Measurements from ENCODE around the gene MMP21.
A peak's percentile ranks its signal among the peaks of the same experiment; 100 is the strongest.

Gene MMP21, protein sequence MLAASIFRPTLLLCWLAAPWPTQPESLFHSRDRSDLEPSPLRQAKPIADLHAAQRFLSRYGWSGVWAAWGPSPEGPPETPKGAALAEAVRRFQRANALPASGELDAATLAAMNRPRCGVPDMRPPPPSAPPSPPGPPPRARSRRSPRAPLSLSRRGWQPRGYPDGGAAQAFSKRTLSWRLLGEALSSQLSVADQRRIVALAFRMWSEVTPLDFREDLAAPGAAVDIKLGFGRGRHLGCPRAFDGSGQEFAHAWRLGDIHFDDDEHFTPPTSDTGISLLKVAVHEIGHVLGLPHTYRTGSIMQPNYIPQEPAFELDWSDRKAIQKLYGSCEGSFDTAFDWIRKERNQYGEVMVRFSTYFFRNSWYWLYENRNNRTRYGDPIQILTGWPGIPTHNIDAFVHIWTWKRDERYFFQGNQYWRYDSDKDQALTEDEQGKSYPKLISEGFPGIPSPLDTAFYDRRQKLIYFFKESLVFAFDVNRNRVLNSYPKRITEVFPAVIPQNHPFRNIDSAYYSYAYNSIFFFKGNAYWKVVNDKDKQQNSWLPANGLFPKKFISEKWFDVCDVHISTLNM

DNA sequence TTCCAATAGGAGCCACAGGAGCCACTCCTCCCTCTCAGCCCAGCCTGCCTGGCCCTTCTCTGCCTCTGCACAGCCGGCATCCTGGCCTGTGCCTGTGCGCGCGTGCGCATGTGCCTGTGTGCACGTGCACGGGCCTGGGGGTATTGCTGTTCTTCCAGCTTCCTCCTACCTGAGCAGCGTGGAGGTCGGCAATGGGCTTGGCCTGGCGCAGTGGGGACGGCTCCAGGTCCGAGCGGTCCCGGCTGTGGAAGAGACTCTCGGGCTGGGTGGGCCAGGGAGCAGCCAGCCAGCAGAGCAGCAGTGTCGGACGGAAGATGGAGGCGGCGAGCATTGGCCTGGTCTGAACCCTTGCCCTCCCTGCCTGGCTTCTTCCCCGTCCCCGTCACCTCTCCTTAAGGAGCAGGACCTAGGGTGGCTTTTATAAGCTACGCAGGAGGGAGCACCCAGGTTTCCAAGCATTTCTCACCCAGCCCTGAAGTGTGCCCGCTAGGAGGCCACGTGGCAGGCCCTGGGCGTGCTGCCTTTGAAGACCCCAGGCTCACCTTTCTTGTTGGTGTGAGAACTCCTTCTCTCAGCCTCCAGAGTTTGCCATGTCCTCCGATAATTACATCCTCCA, at the start of gene MMP21:
Gene MMP21, minus strand, starts transcription at position 331 of the 616 bp plus-strand sequence. Its CDS starts 0 bp downstream, at position 331.
- DNase-seq (ENCODE audit: low read depth), result no peak

DNA sequence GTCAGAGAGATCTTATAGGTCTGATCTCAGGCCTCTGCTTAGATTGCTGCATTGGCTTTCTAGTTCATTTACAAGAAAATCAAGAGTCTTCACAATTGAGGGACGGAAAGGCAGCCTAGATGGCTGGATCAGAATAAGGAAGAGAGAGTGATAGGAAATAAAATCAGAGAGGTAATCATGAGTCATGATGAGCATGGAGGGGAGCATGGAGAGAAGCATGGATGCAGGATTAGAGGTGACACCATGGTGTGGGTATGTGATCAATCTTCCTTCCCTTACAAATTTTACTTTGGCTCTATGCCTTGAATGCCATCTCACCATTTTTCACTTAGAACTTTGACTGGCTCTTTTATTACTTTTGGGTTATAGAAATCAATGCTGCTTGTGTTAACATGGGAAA, 49.1 kb upstream of the MMP21 start:
- no peak for DNase-seq (ENCODE audit: low read depth)

DNA sequence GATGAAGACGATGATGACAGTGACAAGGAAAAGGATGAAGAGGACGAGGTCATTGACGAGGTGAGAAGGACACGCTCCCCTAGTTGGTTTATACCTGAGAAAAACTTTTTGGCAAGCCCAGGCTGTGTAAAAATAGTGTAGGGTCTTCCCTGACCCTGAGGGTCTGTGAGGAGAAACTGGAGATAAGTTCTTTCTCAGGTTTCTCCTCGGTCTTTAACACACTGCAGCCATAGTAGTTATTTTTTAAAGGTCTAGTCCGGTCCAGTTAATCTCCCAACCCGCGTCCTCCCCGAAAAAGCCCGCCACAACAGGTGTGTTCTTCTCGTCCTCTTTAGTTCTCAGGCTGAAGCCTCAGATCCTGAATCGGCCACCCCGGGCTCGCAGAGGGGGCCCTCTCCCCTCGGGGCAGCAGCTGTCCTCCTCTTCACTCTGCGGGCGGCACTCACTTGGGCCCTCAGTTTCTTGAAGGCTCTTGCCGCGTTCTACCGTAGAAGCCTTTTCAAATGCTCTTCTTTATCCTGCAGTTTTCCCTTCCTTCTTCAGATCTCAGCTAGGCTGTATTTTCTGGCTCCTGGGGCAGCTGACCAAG, 48.1 kb upstream of the MMP21 start:
- DNase-seq (ENCODE audit: low read depth), result no peak

DNA sequence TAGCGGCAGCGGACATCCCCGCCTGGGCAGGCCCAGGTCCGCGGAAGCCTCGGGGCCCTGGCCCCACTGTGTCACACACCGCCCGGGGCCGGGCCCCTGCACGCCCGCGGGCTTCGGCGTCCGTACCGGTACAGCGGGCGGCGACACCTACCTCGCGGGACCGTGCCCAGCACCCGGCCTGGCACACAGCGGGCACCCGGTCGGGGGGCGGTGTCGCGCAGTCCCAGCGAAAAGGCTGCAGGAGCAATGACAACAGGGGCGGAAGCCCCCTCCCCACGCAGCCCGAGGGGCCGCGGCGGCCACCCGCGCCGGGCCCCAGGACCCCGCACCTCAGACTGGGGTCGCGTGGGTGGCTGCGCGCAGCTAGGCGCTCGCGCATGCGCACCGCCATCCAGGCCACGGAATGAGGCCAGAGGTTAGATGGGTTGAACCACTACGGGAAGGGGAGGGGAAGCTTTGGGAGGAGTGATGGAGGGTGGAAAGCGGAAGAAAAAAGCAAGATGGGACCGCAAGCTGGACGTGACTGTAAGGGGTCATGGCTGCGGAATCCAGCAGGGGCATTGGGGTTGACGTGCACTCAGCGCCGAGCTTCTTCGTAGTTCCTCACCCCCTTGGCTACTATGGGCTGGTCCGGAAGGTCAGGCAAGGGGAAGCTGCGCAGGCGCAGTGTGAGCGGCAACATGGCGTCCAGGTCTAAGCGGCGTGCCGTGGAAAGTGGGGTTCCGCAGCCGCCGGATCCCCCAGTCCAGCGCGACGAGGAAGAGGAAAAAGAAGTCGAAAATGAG, 47.4 kb upstream of the MMP21 start, which contains the start of the genes BCCIP and UROS:
Gene BCCIP, plus strand, starts transcription at position 669 of the 785 bp plus-strand sequence. Its CDS starts 12 bp downstream, at position 681.
Gene UROS, minus strand, starts transcription at position 381 of the 785 bp plus-strand sequence. CDS start 6,759 bp downstream, outside the sequence.
- DNase-seq (ENCODE audit: low read depth), result peak; percentile 73

DNA sequence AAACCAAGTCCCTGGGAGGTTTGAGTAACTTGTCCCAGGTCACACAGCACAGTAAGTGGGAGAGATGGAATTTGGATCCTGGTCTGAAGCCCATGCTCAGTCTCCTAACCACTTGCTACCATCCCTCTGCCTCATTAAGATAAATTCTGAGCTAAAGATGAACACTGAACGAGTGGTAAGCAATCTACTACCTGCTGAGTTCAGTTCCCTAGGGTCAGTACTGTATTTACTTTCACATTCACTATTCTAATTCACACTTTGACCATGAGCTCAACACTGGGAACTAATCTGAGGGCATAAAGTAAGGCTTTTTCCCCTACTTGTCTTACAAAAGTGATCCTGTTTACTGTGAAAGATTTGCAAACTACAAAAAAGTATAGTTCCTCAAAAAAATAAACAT, 45.1 kb upstream of the MMP21 start:
- no peak for DNase-seq (ENCODE audit: low read depth)

DNA sequence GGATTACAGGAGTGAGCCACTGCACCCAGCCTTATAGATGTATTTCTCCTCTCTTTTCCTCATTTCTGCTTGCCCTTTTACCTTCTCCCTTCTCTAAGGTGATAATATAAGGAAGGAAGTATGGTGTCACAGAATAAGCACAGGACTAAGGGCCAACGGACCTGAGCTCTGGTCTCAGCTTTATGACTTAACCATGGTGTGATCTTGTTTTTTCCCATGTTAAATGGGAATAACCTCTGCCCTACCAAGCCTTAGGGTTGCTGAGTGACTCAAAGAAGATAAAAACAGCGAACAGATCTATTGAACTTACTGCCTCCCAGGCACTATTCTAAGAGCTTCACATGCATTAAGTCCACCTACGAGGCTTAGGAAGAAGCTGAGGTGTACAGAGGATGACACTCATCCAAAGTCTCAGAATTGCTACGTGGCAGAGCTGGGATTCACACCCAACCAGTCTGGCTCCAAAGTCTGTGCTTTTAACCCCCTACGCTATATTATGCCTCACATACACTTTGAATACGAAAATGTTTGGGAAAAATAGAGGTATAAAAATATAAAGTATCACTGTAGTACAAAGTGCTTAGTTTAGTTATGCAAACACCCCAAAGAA, 41.8 kb upstream of the MMP21 start:
- DNase-seq (ENCODE audit: low read depth), result no peak

DNA sequence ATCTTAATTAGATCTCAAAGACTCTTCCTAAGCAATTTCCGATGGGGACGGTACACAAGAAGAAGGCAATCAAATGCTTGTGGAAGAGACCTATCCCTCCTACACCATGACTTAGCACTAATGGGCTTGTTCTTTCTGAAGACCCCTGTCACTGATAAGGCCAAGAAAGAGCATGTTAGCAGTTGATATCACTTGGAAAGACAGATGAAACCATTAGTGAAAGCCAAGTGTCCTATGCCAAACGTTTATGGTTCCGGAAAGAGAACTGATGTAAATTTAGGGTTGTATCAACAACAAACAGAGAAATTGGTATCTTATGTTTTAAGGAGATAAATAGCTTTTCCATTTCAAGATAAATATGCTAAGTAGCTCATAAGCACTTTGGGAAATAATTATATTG, 40.9 kb upstream of the MMP21 start:
- no peak for DNase-seq (ENCODE audit: low read depth)

DNA sequence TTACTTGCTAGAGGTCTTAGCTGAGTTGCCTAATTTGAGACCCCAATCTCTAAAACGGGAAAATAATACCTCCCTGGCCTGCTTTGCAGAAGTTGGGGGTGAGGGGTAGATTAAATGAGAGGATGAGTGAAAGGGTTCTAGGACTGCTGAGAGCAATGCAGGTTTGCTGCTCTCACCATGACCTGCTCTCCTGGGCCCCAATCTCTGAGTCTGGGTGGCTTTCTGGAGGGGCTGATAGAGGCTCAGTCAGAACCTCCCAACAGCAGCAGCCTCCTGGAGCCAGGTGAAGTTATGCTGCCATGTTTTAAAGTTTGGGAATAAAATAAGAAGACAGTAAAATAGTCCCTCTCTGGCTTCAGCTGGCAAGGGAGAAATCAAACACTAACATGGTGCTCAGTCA, 40.1 kb upstream of the MMP21 start:
- no peak for DNase-seq (ENCODE audit: low read depth)

DNA sequence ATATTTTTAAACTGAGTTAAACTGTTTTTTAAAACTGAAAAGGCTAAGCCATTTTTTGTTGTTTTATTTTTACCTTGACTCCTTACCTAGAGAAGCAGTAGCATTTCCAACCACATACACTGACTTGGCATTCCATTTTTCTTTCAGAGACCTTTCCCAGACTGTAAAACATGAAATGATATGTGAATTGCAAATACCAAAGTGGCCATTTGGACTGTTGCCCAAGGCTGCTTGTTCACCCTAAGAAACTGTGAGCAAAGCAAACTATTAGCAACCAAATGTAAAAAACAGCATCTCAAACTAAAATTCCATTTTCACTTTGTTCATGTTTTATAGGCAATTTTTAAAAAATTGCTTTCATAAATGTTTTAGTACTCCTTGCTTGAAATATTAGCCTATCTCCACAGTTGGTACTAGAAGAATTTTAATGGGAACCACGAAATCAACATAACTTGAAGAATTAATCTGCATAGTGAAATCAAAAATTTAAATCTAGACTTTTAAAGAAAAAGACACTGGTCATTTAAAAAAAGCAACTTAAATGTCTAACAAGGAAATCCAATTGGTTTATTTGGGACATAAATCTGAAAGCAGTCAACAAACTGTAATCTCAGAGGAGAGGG, 36.6 kb upstream of the MMP21 start:
- DNase-seq (ENCODE audit: low read depth), result no peak

DNA sequence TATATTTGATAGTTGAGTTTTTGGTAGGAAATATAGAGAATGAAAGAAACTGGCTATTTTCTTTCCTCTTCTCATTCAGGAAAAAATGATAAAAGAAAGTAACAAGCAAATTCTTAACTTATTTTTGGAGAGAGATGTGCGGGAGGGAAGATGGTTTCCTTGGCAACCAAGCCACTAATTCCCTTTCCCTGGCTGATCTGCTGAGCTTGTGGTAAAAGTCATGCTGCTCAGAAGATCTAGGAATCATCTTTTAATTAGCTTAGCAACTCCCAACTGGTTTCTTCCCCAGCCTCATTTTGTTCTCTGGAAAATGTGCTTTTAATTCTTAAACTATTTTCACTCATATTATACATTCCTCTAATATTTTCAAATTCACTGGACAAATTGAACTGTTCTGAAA, 35.6 kb upstream of the MMP21 start:
- no peak for DNase-seq (ENCODE audit: low read depth)

DNA sequence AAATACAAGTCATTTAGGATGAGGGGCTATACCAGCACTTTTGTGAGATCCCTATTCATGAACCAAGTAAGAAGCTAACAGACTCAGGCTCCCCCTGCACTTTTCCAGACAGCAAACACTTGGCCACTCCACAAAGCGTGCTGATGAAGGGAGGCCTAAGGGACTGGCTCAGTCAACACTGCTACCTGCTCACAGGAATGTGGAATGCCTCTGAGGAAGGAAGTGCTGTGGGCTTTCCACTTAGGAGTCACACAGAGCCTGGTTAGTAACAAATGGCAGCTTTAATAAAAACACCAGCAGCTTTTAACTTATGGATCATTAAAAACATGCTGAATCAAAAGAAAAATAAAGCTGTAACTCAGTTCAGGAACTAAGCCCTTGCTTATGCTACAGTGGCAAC, 32.4 kb upstream of the MMP21 start:
- DNase-seq (ENCODE audit: low read depth), result no peak

DNA sequence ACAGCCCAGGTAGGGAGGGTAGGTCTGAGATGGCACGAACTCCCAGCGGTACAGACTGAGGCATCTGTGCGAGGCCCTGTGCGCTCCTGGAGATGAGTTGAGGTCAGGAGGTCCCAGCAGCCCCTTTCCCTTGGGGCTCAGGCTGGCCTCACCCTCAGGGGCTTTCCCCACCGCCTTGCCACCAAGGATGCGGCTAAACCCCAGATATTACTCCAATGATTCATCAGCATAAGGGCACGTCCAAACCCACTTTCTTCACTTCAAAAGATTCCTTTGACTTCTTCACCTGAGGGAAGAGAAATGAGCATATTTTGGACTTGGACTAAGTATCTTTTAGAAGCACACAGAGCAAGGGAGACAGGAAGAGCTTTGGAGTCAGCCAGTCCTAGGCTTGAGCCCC, 27.1 kb upstream of the MMP21 start:
- DNase-seq (ENCODE audit: low read depth), result no peak

DNA sequence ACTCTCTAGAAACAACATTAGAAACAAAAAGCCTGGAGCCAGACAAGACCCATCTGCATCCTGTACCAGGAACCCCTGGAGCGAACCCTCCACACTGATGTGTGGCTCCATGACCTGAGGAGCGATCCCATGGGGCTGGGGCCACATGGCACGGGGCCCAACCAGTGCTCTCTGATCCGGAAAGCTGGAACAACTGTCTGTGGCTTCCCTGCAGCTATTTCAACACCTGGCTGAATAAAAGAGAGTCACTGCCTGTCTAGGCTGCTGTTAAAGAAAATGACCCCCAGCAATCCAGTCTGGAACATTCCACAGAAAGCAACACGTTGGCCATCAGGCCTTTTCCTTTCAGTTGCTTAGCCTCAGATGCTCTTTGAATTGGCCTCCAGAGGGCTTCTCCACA, 26.5 kb upstream of the MMP21 start:
- DNase-seq (ENCODE audit: low read depth), result no peak

DNA sequence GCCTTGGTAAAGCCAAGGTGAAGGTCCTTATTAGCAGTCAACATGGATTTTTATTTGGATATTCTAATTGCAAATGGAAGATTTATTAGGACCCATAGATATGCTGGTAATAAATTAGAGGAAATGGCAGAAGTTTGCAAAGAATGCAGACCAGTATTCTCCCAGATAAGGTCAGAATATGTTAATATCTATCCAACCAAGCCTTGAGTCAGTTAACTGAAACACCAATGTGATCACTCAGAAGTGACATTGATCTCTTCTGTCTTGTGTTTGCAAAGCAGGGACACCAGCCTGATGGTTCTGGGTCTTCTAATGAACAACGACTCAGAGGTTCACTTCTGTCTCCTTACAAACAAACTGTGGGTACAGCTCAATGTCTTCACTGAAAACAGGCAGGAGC, 26.0 kb upstream of the MMP21 start:
- no peak for DNase-seq (ENCODE audit: low read depth)

DNA sequence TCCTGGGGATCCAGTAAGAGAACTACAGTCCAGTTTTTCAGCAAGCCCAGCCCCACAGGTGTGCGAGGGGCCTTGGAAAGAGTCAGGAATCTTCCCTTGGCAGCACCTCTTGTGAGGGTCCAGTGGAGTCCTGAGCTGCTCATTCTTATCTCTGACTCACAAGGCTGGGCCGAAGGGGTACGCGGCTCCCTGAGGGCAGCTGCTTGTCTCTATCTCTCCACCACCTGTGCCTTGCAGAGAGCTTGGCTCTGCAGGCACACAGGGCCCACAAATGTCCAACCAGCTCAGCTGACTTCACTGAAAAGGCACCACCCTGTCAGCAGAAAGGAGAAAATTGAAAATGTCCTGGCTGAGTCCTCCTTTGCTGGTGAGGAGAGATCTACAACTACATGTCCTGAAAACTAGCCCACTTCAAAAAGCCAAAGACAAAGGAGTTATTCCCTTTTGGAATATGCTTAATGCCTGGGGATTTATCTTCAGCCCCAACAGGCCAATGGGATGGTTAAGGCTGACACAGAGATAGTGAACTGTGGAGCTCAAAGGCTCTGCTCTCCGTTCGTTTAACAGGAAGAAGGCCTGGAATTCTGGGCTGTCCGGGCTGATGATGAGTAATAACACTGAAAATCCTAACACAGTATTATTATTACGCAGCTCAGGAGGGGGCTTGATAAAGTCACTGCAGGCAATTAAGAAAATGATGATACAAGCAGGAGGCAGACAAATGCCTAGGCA, 24.0 kb upstream of the MMP21 start:
- no peak for DNase-seq (ENCODE audit: low read depth)

DNA sequence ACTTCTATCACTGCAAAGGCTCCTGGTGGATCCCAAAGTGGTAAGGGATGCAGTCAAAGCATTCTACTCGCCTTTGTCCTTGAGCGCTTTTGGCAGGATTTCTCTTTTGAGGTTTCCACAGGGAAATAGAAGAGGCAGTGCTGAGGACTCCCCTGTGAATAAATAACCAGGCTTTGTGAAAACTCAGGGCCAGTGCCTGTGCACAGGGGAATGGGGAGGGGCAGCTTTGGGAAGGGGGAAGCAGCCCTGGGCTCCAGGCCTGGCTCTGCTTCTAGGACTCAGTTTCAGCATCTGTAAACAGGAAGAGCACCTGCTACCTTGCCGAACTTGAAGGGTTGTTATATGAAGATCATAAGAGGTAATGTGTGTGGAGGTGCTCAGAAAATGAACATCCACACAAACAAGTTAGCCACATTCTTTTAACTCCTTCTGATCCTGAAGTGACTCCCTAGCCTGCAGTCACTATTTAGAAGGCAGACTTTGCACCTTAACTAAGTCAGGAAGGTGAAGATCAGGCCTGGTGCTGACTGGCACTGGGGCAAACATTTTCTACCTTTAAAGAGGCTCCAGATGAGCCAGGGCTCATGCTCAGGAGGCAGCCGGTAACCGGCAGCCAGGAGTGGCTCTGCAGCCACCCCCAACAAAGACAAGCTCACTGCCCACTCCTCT, 22.5 kb upstream of the MMP21 start:
- no peak for DNase-seq (ENCODE audit: low read depth)

DNA sequence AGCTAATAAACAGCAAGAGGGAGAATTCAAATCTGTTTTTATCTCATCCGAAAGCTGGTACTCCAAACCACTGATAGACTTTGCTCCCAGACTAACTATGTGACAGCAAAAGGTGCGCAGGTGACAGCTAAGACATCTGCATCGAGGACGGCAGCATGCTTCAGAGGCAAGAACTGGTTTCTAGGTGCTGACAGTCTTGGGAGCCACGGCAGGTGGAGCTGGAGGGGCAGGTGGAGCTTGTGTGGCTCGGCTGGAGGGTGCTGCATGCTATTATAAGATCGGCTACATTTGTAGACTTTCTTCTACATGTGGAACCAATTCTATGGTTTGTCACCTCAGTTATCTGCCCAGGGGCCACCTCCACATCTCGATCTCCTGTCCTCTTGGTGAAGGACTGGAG, 21.8 kb upstream of the MMP21 start:
- DNase-seq (ENCODE audit: low read depth), result no peak

DNA sequence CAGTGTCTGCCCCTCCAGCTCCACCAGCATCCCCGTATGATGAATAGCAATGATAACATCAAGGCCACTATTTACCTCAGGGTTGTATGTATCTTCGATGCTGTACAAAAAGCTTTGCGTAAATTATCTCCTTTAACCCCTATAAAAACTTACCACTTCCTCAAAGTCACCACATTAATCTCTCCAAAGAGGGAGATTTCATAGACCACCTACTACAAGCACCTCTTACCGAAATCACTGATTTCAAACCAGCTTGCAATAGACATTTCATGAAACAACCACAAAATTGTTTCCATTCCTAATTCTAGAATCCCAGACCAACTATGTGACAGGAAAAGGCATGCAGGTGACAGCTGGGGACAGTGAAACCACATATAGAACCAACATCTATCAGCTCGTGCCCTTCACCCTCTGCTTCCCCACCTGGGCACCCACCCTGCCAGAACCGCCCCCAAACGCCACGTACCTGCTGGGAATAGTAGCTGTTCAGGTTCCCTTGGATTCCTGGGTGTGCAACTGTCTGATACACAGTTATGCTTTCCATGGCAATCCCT, 20.1 kb upstream of the MMP21 start:
- no peak for DNase-seq (ENCODE audit: low read depth)

DNA sequence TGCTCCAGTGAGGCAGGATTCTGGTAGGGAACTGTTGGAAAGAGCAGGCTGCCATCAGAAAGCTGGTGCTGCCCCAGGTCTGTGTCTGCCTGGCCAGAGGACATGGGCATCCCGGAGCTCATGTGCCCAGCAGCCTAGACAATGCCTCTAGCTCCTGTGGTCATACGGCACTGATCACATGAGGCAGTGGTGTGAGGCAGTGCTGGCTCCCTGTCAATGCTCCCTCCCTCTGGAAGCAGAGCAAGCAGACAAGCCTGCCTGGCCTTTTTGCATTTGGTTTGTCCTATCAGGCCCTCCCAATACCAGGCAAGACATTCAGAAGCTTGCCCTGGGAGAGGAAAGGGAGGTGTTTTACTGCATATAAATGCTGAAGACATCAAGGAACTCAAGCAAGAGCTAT, 19.5 kb upstream of the MMP21 start:
- DNase-seq (ENCODE audit: low read depth), result no peak

Data from HS-27A (cell line).